K562 (cell line): ENCODE data around the gene DOP1A. TPM values are rescaled to one million over a fixed set of nuclear protein-coding genes. Genes with fewer than 3 reads are reported as not detected.

Experiments used
- ATAC-seq: fragments of 200-7000 bp; cut with Tn5 transposase; 3 replicates; pipeline ENCODE4 v1.9.1; 2020; ENCODE audit warnings: moderate library complexity
- BruUV-seq: library from RNA; stranded (reverse); fragments of 400-500 nt; replicated peaks from 2 replicates; lab custom pipeline; 2021; lab: Mats Ljungman, UMichigan
- CTCF ChIA-PET: fragments of 300-600 bp; formaldehyde crosslinking; extraction: SDS; loops from one replicate; lab custom pipeline; 2021; ENCODE audit warnings: low intra/inter-chr PET ratio; lab: Yijun Ruan, JAX
- POLR2A ChIA-PET: fragments of 300-600, 350-650 bp; sonication (Branson Sonifier 250); formaldehyde crosslinking; extraction: SDS; loops from one replicate; lab custom pipeline; 2021; ENCODE audit warnings: antibody characterized with exemption, inconsistent platforms; lab: Yijun Ruan, JAX
- DNase-seq, 4 experiments: peaks; one replicate each; pipeline versions ENCODE4 v3.0.0 to v3.0.0-alpha.2; 2011 to 2018; ENCODE audit warnings: low spot score in 3 of 4, mixed read lengths in 3 of 4; ENCODE audit errors: extremely low read depth in 1 of 4
- FAIRE-seq: peaks from 2 replicates; lab custom pipeline; 2011; peaks lifted over from hg19 to GRCh38; lab: Jason Lieb, UNC
- H2AFZ ChIP-seq: 2 replicates; pipeline ENCODE4 v1.6.0; 2011; ENCODE audit warnings: low read depth, low read length, control low read depth, inconsistent platforms
- H3K27ac ChIP-seq: fragments of 200-600 bp; 3 replicates; pipeline ENCODE4 v1.8.0; 2011; ENCODE audit warnings: low read depth, mild to moderate bottlenecking, control low read depth, inconsistent platforms, low read length, moderate library complexity, mixed read lengths; ENCODE audit errors: extremely low read depth
- H3K27me3 ChIP-seq, 2 experiments: fragments of 300-600 bp in 1 of 2; 2 replicates in 1 of 2; 3 replicates in 1 of 2; pipeline versions ENCODE4 v1.6.0 to v1.8.0; 2011; ENCODE audit warnings: inconsistent platforms in 2 of 2, low read length in 2 of 2, mild to moderate bottlenecking in 1 of 2, mixed read lengths in 1 of 2, moderate library complexity in 1 of 2; ENCODE audit not compliant: control insufficient read depth in 2 of 2, insufficient read depth in 2 of 2
- H3K36me3 ChIP-seq: fragments of 300-600 bp; 3 replicates; pipeline ENCODE4 v1.8.0; 2011; ENCODE audit warnings: mild to moderate bottlenecking, low read length, inconsistent platforms; ENCODE audit not compliant: control insufficient read depth, insufficient read depth
- H3K4me1 ChIP-seq, 2 experiments: fragments of 200-600 bp in 1 of 2; replicated peaks in 1 of 2; 2 replicates in 1 of 2; 3 replicates in 1 of 2; pipeline versions ENCODE4 v1.5.1 to v1.8.0; 2011; ENCODE audit warnings: inconsistent platforms in 2 of 2, low read length in 2 of 2, mild to moderate bottlenecking in 1 of 2, mixed read lengths in 1 of 2, moderate library complexity in 1 of 2; ENCODE audit not compliant: control insufficient read depth in 2 of 2, insufficient read depth in 2 of 2
- H3K4me2 ChIP-seq: 2 replicates; pipeline ENCODE4 v1.6.1; 2011; ENCODE audit warnings: low read length, control low read depth, inconsistent platforms, mixed read lengths; ENCODE audit not compliant: insufficient read depth
- H3K4me3 ChIP-seq: fragments of 200-600 bp; sonication (generic), shearing (Covaris generic); 2 replicates; pipeline ENCODE4 v1.5.1; 2016; ENCODE audit warnings: control low read depth, inconsistent platforms
- H3K79me2 ChIP-seq: fragments of 200-600 bp; 3 replicates; pipeline ENCODE4 v1.8.0; 2011; ENCODE audit warnings: low read length, inconsistent platforms; ENCODE audit not compliant: control insufficient read depth, insufficient read depth
- H3K9ac ChIP-seq, 2 experiments: 2 replicates each; pipeline versions ENCODE4 v1.6.0 to v1.6.1; 2011; ENCODE audit warnings: low read depth in 2 of 2, low read length in 2 of 2, control low read depth in 1 of 2, inconsistent platforms in 1 of 2, mild to moderate bottlenecking in 1 of 2, mixed read lengths in 1 of 2; ENCODE audit not compliant: insufficient read depth in 1 of 2
- H3K9me1 ChIP-seq: one replicate; pipeline ENCODE4 v1.6.0; 2011; ENCODE audit warnings: inconsistent platforms, mild to moderate bottlenecking, low read length, moderate library complexity; ENCODE audit not compliant: control insufficient read depth, insufficient read depth
- H3K9me3 ChIP-seq: replicated peaks from 2 replicates; pipeline ENCODE4 v1.5.1; 2011; ENCODE audit warnings: low read depth, low read length, inconsistent platforms; ENCODE audit not compliant: control insufficient read depth, insufficient read depth
- H4K20me1 ChIP-seq: replicated peaks from 2 replicates; pipeline ENCODE4 v1.6.1; 2011; ENCODE audit warnings: low read length, inconsistent platforms, mixed read lengths; ENCODE audit not compliant: control insufficient read depth, insufficient read depth
- ADNP ChIP-seq: fragments of 200-800 bp; sonication (Bioruptor generic); IDR thresholded peaks from 2 replicates; pipeline ENCODE4 v1.6.1; 2016; ENCODE audit warnings: missing genetic modification characterization, missing compliant biosample characterization
- ASH1L ChIP-seq: fragments of 450-650 bp; IDR thresholded peaks from 2 replicates; pipeline ENCODE4 v1.6.1; 2018; ENCODE audit warnings: borderline replicate concordance, mild to moderate bottlenecking, low read depth; ENCODE audit not compliant: partially characterized antibody
- BCOR ChIP-seq: fragments of 450-650 bp; IDR thresholded peaks from 2 replicates; pipeline ENCODE4 v1.6.1; 2016
- DEAF1 ChIP-seq: fragments of 450-650 bp; formaldehyde crosslinking; IDR thresholded peaks from 2 replicates; pipeline ENCODE4 v1.4.0; 2020; ENCODE audit warnings: mild to moderate bottlenecking, moderate library complexity
- GMEB1 ChIP-seq: fragments of 250-450 bp; sonication (Bioruptor Pico); IDR thresholded peaks from 2 replicates; pipeline ENCODE4 v1.4.0; 2020; ENCODE audit warnings: mild to moderate bottlenecking
- L3MBTL2 ChIP-seq: fragments of 450-650 bp; IDR thresholded peaks from 2 replicates; pipeline ENCODE4 v1.6.1; 2016; ENCODE audit warnings: mild to moderate bottlenecking, moderate library complexity
- OTX1 ChIP-seq: fragments of 450-650 bp; formaldehyde crosslinking; IDR thresholded peaks from 2 replicates; pipeline ENCODE4 v1.4.0; 2022; ENCODE audit warnings: mild to moderate bottlenecking
- PHF8 ChIP-seq: fragments of 200-600 bp; sonication (generic); IDR thresholded peaks from 2 replicates; pipeline ENCODE4 v1.6.1; 2012; ENCODE audit warnings: mixed run types, mild to moderate bottlenecking, inconsistent platforms, low read length, moderate library complexity, borderline replicate concordance
- RNF219 ChIP-seq: fragments of 250-450 bp; sonication (Bioruptor Pico); IDR thresholded peaks from 2 replicates; pipeline ENCODE4 v1.5.0; 2022; ENCODE audit warnings: mild to moderate bottlenecking
- SFPQ ChIP-seq: fragments of 200-400 bp; formaldehyde crosslinking; IDR thresholded peaks from 2 replicates; pipeline ENCODE4 v1.6.1; 2017; ENCODE audit warnings: mild to moderate bottlenecking, low read depth, low read length, moderate library complexity
- ZNF507 ChIP-seq: conservative IDR thresholded peaks from 2 replicates; pipeline ENCODE4 v1.6.1; 2017; ENCODE audit warnings: missing genetic modification characterization, missing compliant biosample characterization
- ZNF584 ChIP-seq: fragments of 200-800 bp; sonication (Bioruptor generic); IDR thresholded peaks from 2 replicates; pipeline ENCODE4 v1.6.1; 2016; ENCODE audit warnings: low read depth, mild to moderate bottlenecking, missing genetic modification characterization, missing compliant biosample characterization
- in situ Hi-C: fragments of 300-500 bp; cut with MboI; formaldehyde crosslinking; loops from 4 replicates; pipeline ENCODE4 v1.15.0; 2018; ENCODE audit warnings: inconsistent platforms, mixed read lengths
- intact Hi-C: fragments of 100-400 bp; cut with micrococcal nuclease; formaldehyde crosslinking; loops from 2 replicates; pipeline ENCODE4 v1.14.2; 2022
- polyA plus RNA-seq, 8 experiments: library from polyadenylated mRNA; depleted of rRNA in 4 of 8; stranded (reverse) in 5 of 8; unstranded in 3 of 8; fragments of >200 nt; fragmentation: Nextera tagmentation in 2 of 8; fragmentation: Illumina TruSeq in 1 of 8; extraction: Ambion mirVana in 2 of 8; extraction: Trizol in 1 of 8; gene quantifications; 2 replicates each; pipeline versions ENCODE4 v1.2.1 to v1.2.3, GENCODE V29; 2011 to 2014; ENCODE audit warnings: inconsistent platforms in 1 of 8, missing spikeins in 1 of 8
- total RNA-seq, 7 experiments: library from RNA; depleted of rRNA in 6 of 7; stranded (reverse); fragments of >200 nt in 6 of 7; fragmentation: Illumina TruSeq in 2 of 7; extraction: Trizol in 2 of 7; gene quantifications; 2 replicates each; pipeline versions ENCODE4 v1.2.1 to v1.2.3, GENCODE V29; 2011 to 2021; ENCODE audit warnings: low replicate concordance in 1 of 7

Gene DOP1A
- total and polyA plus RNA-seq, 9 of the 15 experiments (the other 6 are each of a cell fraction or from before 2014, with no cell fraction given), result 0.75 to 10.5 (median 4.4) TPM

GRCh38 chr6:83215131-83216047, 147.9 kb downstream of the DOP1A start (continued):
- peak; percentile 79 for TF ChIP-seq DEAF1 (CRISPR knock-in tag)

GRCh38 chr6:83216806-83217205, 149.3 kb downstream of the DOP1A start:
- ATAC-seq, result no peak
- ChIA-PET CTCF (no interaction called here), POLR2A (interaction anchor here (0.9 to 1.1 kb wide), 3 partner anchors 118 to 295 kb away, joined by 3 to 4 read pairs (median 3); partner anchors contain the start of genes PRSS35 and UBE3D)
- DNase-seq, result no peak
- H3K27me3 ChIP-seq, result no peaks in the 10 kb centered on the region
- no peak overlapping the region for H2AFZ ChIP-seq
- H3K9me1 ChIP-seq, result no peaks in the 10 kb centered on the region
- H4K20me1 ChIP-seq, result no peaks in the 10 kb centered on the region
- H3K79me2 ChIP-seq, result no peaks in the 10 kb centered on the region
- intact Hi-C loops (loop anchor here (10.0 kb wide), 1 partner anchor 942 kb away; no protein-coding TSS in a partner anchor), in situ Hi-C loops (no loop called here)
- H3K27ac ChIP-seq, result no peak overlapping the region
- H3K4me3 ChIP-seq, result no peak overlapping the region
- BruUV-seq, result no TSS peak
- no peak overlapping the region for H3K4me2 ChIP-seq
- no peaks in the 10 kb centered on the region for H3K36me3 ChIP-seq
- no peak for FAIRE-seq
- no peaks in the 10 kb centered on the region for H3K4me1 ChIP-seq
- H3K9ac ChIP-seq, result no peak overlapping the region
- no peaks in the 10 kb centered on the region for H3K9me3 ChIP-seq
- TF ChIP-seq OTX1 (CRISPR knock-in tag), result no peak
- no peak for TF ChIP-seq L3MBTL2
- no peak for TF ChIP-seq ADNP (tag)
- TF ChIP-seq PHF8, result no peak
- TF ChIP-seq GMEB1, result no peak
- no peak for TF ChIP-seq ZNF584
- no peak for TF ChIP-seq BCOR
- TF ChIP-seq ZNF507, result no peak
- TF ChIP-seq RNF219 (CRISPR knock-in tag), result no peak
- TF ChIP-seq SFPQ, result no peak
- no peak for TF ChIP-seq ASH1L
